HepG2 (cell line): Measurements from ENCODE around the gene KITLG. TPM values are rescaled to one million over a fixed set of nuclear protein-coding genes. Genes with fewer than 3 reads are reported as not detected.

ENCODE experiments used
- ATAC-seq: fragments of 200-7000 bp; cut with Tn5 transposase; 3 replicates; pipeline ENCODE4 v1.9.1; 2020; ENCODE audit warnings: mild to moderate bottlenecking, moderate library complexity
- BruUV-seq: library from RNA; stranded (reverse); fragments of 400-500 nt; replicated peaks from 2 replicates; lab custom pipeline; 2021; lab: Mats Ljungman, UMichigan
- CTCF ChIA-PET: fragments of 300-600 bp; formaldehyde crosslinking; extraction: SDS; loops from one replicate; lab custom pipeline; 2021; ENCODE audit warnings: low total read pairs, inconsistent platforms, low intra/inter-chr PET ratio; lab: Yijun Ruan, JAX
- POLR2A ChIA-PET: fragments of 350-600 bp; sonication (Branson Sonifier 250); formaldehyde crosslinking; loops from one replicate; lab custom pipeline; 2020; ENCODE audit warnings: antibody characterized with exemption, inconsistent platforms; lab: Yijun Ruan, JAX
- DNase-seq: peaks from one replicate; pipeline ENCODE4 v3.0.0-alpha.2; 2015; ENCODE audit warnings: low spot score
- FAIRE-seq: peaks from 3 replicates; lab custom pipeline; 2011; peaks lifted over from hg19 to GRCh38; lab: Jason Lieb, UNC
- H2AFZ ChIP-seq: one replicate; pipeline ENCODE4 v1.6.1; 2011; ENCODE audit warnings: low read length, inconsistent platforms
- H3K27ac ChIP-seq: fragments of 300-600 bp; 3 replicates; pipeline ENCODE4 v1.8.0; 2011; ENCODE audit warnings: mixed run types, mild to moderate bottlenecking, mixed read lengths, low read length, inconsistent platforms; ENCODE audit not compliant: insufficient read depth; ENCODE audit errors: extremely low read length
- H3K27me3 ChIP-seq, 2 experiments: fragments of 200-600 bp in 1 of 2; 2 replicates in 1 of 2; 3 replicates in 1 of 2; pipeline versions ENCODE4 v1.6.0 to v1.8.0; 2011; ENCODE audit warnings: low read length in 2 of 2, mild to moderate bottlenecking in 2 of 2, moderate library complexity in 2 of 2, inconsistent platforms in 1 of 2; ENCODE audit not compliant: insufficient read depth in 2 of 2, control insufficient read depth in 1 of 2
- H3K36me3 ChIP-seq, 2 experiments: fragments of 200-600 bp in 1 of 2; replicated peaks in 1 of 2; 2 replicates in 1 of 2; 3 replicates in 1 of 2; pipeline versions ENCODE4 v1.5.1 to v1.8.0; 2011; ENCODE audit warnings: low read length in 2 of 2, inconsistent platforms in 1 of 2; ENCODE audit not compliant: insufficient read depth in 2 of 2, control insufficient read depth in 1 of 2
- H3K4me1 ChIP-seq: 2 replicates; pipeline ENCODE4 v1.5.1; 2012; ENCODE audit warnings: low read length, inconsistent platforms; ENCODE audit not compliant: insufficient read depth
- H3K4me2 ChIP-seq: 2 replicates; pipeline ENCODE4 v1.6.0; 2011; ENCODE audit warnings: low read depth, low read length, inconsistent platforms
- H3K4me3 ChIP-seq, 3 experiments: fragments of 200-600 bp in 1 of 3; sonication (generic), shearing (Covaris generic) in 1 of 3; replicated peaks in 1 of 3; 2 replicates each; pipeline ENCODE4 v1.5.1; 2011 to 2016; ENCODE audit warnings: low read length in 3 of 3, inconsistent platforms in 2 of 3, low read depth in 2 of 3, mild to moderate bottlenecking in 2 of 3, control low read depth in 1 of 3, mixed read lengths in 1 of 3; ENCODE audit not compliant: insufficient read depth in 1 of 3
- H3K79me2 ChIP-seq: one replicate; pipeline ENCODE4 v1.6.1; 2011; ENCODE audit warnings: low read length, inconsistent platforms; ENCODE audit not compliant: insufficient read depth
- H3K9ac ChIP-seq: 2 replicates; pipeline ENCODE4 v1.6.0; 2011; ENCODE audit warnings: mild to moderate bottlenecking, low read depth, low read length, inconsistent platforms; ENCODE audit not compliant: insufficient read depth
- H3K9me3 ChIP-seq: 2 replicates; pipeline ENCODE4 v1.5.1; 2012; ENCODE audit warnings: mild to moderate bottlenecking, low read length
- H4K20me1 ChIP-seq: 2 replicates; pipeline ENCODE4 v1.6.0; 2011; ENCODE audit warnings: inconsistent platforms, mild to moderate bottlenecking, low read length, moderate library complexity; ENCODE audit not compliant: insufficient read depth
- ARNTL ChIP-seq: sonication (generic); formaldehyde crosslinking; IDR thresholded peaks from 2 replicates; pipeline ENCODE4 v1.4.0; 2020; ENCODE audit warnings: mild to moderate bottlenecking, missing genetic modification reagents
- ATF7 ChIP-seq, 2 experiments: fragments of 450-650 bp in 1 of 2; sonication (generic) in 1 of 2; formaldehyde crosslinking in 1 of 2; IDR thresholded peaks; 2 replicates each; pipeline versions ENCODE4 v1.4.0 to v1.6.1; 2016 to 2020; ENCODE audit warnings: antibody characterized with exemption in 1 of 2, mild to moderate bottlenecking in 1 of 2, missing genetic modification reagents in 1 of 2
- CBX5 ChIP-seq: sonication (generic); formaldehyde crosslinking; IDR thresholded peaks from 2 replicates; pipeline ENCODE4 v1.4.0; 2020; ENCODE audit warnings: missing genetic modification reagents, borderline replicate concordance
- MAFK ChIP-seq, 2 experiments: IDR thresholded peaks in 1 of 2; conservative IDR thresholded peaks in 1 of 2; 2 replicates each; pipeline ENCODE4 v1.6.1; 2011; ENCODE audit warnings: improper control_type of control experiment in 2 of 2, low read length in 2 of 2
- MTA3 ChIP-seq: sonication (generic); formaldehyde crosslinking; IDR thresholded peaks from 2 replicates; pipeline ENCODE4 v1.4.0; 2020; ENCODE audit warnings: missing genetic modification reagents
- NR2F6 ChIP-seq, 2 experiments: IDR thresholded peaks; 2 replicates each; pipeline ENCODE4 v1.6.1; 2016; ENCODE audit warnings: antibody characterized with exemption in 1 of 2, mild to moderate bottlenecking in 1 of 2
- SMAD3 ChIP-seq: sonication (generic); formaldehyde crosslinking; IDR thresholded peaks from 2 replicates; pipeline ENCODE4 v1.4.0; 2020; ENCODE audit warnings: missing genetic modification reagents
- WGBS: methylation state at CpG from one replicate; pipeline ENCODE4 v1.1.6; 2017; ENCODE audit warnings: low lambda C conversion rate; 5-methylcytosine and 5-hydroxymethylcytosine counted together
- in situ Hi-C: cut with HindIII; loops from 2 replicates; pipeline ENCODE4 v1.10.0; 2017; ENCODE audit warnings: low pct_unique_long_range_greater_than_20kb; ENCODE audit not compliant: extremely low pct_ligation_motif_present
- intact Hi-C: fragments of 100-400 bp; cut with micrococcal nuclease; formaldehyde crosslinking; loops from one replicate; pipeline ENCODE4 v1.10.0; 2022; ENCODE audit not compliant: unreplicated experiment
- polyA plus RNA-seq, 8 experiments: library from polyadenylated mRNA; depleted of rRNA in 3 of 8; stranded (reverse) in 7 of 8; unstranded in 1 of 8; fragments of >200 nt; fragmentation: Illumina TruSeq in 4 of 8; extraction: Trizol in 4 of 8; gene quantifications; 2 replicates each; pipeline versions ENCODE4 v1.2.1 to v1.2.3, GENCODE V29; 2011 to 2016; ENCODE audit warnings: low read depth in 4 of 8, missing spikeins in 1 of 8, mixed read lengths in 1 of 8; ENCODE audit not compliant: insufficient read depth in 1 of 8
- total RNA-seq, 5 experiments: library from RNA; depleted of rRNA; stranded (reverse); fragments of >200 nt; fragmentation: Illumina TruSeq; extraction: Trizol; gene quantifications; 2 replicates each; pipeline ENCODE4 v1.2.3, GENCODE V29; 2016; ENCODE audit warnings: low read depth in 1 of 5
- TF ChIP-seq, protein P1 (sequence below): sonication (generic); formaldehyde crosslinking; IDR thresholded peaks from 2 replicates; pipeline ENCODE4 v1.4.0; 2020; ENCODE audit warnings: mild to moderate bottlenecking, missing genetic modification reagents

The KITLG gene
- total and polyA plus RNA-seq, 2 of the 13 experiments (the other 11 are each of a cell fraction or from before 2014, with no cell fraction given): 0.66 to 4.3 TPM

DNA sequence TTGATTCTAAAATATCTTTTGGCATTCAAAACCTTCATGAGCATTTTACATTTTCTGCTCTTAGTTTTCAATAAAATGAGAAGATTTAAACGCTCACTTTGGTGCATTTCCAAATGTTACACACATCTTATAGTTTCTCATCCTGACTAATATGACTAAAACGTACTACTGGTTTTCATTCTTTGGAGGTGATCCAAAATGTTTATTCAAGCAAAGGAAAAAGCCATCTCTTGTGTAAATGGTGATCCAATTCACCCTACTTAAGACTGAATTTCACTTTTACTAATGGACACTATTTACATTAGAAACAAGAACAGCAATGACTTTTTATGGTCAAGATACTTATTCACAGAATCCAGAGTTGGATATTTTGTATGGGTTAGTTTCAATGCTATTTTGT, 86.6 kb downstream of the KITLG start (continued):
- TF ChIP-seq SMAD3 (CRISPR knock-in tag): no peak
- TF ChIP-seq CBX5 (CRISPR knock-in tag): no peak
- TF ChIP-seq MTA3 (CRISPR knock-in tag): no peak

DNA sequence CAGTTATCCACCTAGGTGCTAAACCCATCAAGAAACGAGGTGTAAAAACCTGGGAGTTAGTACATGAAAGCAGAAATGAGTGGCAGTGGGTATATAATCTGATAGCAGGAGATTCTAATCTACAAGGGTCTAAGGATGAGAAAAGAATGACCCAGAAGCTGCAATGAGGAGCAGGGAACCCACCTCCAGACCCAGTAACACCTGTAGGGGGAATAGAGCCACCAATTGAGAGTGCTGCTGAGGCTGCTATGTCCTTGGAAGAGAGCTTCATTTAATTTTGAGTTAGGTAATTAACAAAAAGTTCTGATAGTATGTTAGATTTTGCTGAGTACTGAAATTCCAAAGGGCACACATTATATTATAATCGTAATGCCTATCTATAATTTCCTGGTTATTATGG, 89.8 kb downstream of the KITLG start:
- H3K27me3 ChIP-seq: no peaks in the 10 kb centered on the region
- H3K9ac ChIP-seq: no peak overlapping the region
- no peaks in the 10 kb centered on the region for H3K79me2 ChIP-seq
- no peaks in the 10 kb centered on the region for H3K4me1 ChIP-seq
- H3K4me3 ChIP-seq: no peak overlapping the region
- in situ Hi-C loops (no loop called here), intact Hi-C loops (no loop called here)
- no peak overlapping the region for H3K4me2 ChIP-seq
- H3K36me3 ChIP-seq: no peaks in the 10 kb centered on the region
- TF ChIP-seq MAFK (conservative IDR thresholded peaks at IDR 0.05 in 1 of 2, IDR thresholded peaks at IDR 0.05 in 1 of 2; ENCODE audit: low read length in 2 of 2) (peak in 1 of 2 experiments; percentile 24; a peak in 1 of 4 replicates), NR2F6 (IDR thresholded peaks at IDR 0.05) (no peak), NR2F6 (CRISPR knock-in tag; IDR thresholded peaks at IDR 0.05) (no peak)
- TF ChIP-seq, protein P1, sequence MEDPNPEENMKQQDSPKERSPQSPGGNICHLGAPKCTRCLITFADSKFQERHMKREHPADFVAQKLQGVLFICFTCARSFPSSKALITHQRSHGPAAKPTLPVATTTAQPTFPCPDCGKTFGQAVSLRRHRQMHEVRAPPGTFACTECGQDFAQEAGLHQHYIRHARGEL: no peak
- ATAC-seq (no peak), DNase-seq (no peak), FAIRE-seq (no peak)
- H3K9me3 ChIP-seq: no peaks in the 10 kb centered on the region
- no TSS peak for BruUV-seq
- ChIA-PET POLR2A (no interaction called here), CTCF (no interaction called here)
- H2AFZ ChIP-seq: no peak overlapping the region
- H3K27ac ChIP-seq: no peak overlapping the region
- 47% methylated on average over 2 of the region's 2 CpGs for WGBS
- no peaks in the 10 kb centered on the region for H4K20me1 ChIP-seq

DNA sequence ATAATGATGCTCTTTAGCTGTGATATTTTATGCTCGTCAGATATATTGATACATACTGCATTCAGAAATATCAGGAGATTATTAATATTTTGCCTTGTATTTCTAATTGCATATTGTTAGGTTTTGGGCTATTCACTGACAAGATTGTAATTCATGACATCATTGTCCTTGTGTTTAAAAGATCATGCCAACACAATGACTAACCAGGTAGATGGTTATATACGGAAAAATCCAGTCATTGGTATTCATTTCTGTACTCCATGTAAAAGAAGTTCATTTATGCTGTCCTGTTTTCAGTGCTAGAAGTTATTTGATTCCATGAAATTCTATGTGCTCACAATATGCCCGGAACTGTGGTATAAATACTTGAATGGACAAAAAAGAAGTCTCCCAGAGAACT, 107.5 kb downstream of the KITLG start:
- no peaks in the 10 kb centered on the region for H3K4me1 ChIP-seq
- no peaks in the 10 kb centered on the region for H4K20me1 ChIP-seq
- CTCF ChIA-PET: no interaction called here
- WGBS: 72% methylated on average over 3 of the region's 3 CpGs
- no peak overlapping the region for H2AFZ ChIP-seq
- H3K27ac ChIP-seq: no peak overlapping the region
- H3K4me2 ChIP-seq: no peak overlapping the region
- in situ Hi-C loops (no loop called here), intact Hi-C loops (no loop called here)
- no peaks in the 10 kb centered on the region for H3K79me2 ChIP-seq
- ATAC-seq: no peak
- no peak for FAIRE-seq
- no peaks in the 10 kb centered on the region for H3K36me3 ChIP-seq
- no peak for DNase-seq
- H3K27me3 ChIP-seq: no peaks in the 10 kb centered on the region
- no peak overlapping the region for H3K4me3 ChIP-seq
- POLR2A ChIA-PET: no interaction called here
- no peaks in the 10 kb centered on the region for H3K9me3 ChIP-seq
- TF ChIP-seq ARNTL (CRISPR knock-in tag) (no peak), ATF7 (IDR thresholded peaks at IDR 0.05) (peak; percentile 65), ATF7 (CRISPR knock-in tag; IDR thresholded peaks at IDR 0.05) (no peak)
- H3K9ac ChIP-seq: no peak overlapping the region
- no TSS peak for BruUV-seq
